ENCODE data around the gene UBE4A. TPM values are rescaled to one million over a fixed set of nuclear protein-coding genes. Genes with fewer than 3 reads are reported as not detected.
A peak's percentile ranks its signal among the peaks of the same experiment; 100 is the strongest.

The UBE4A gene
- total and polyA plus RNA-seq, 9 of the 15 experiments (the other 6 are each of a cell fraction or from before 2014, with no cell fraction given), result 13.5 to 45.2 (median 26.8) TPM

DNA sequence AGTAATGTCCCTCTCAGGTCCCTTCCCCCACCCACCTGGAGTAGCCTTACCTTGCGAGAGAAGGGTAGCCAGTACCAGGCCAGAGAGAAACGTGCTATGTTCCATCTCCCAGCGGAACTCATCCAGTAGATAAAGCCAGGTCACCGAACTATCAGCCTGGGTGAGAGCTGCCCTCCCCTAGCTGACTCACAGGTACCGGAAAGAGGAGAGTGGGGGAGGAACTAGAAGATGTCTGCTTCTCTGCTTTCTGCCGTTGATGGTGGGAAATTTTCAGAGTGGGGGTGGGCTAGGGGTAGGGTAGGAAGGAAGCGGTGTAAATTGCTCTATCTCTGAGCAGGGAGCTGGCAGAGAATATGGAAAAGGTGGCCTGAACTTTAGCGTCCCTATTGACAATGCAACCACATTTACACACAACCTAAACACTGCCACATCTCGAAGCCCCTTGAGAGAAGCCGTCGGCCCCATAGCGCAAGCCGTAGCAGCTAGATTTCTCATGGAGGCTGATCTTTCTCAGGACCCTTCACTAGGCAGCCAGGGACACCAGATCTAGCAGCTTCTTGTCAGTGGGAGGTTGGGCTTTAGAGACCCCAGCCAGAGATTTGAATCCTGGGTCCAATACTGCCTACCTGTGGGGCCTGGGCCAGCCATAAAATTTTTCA, 16.8 kb upstream of the UBE4A start, which contains the start of gene CD3D (continued):
- TF ChIP-seq XRCC5 (IDR thresholded peaks at IDR 0.05; ENCODE audit: low read depth, low read length), result no peak
- TF ChIP-seq ZNF79 (CRISPR knock-in tag; IDR thresholded peaks at IDR 0.05; ENCODE audit: low read depth), result no peak
- TF ChIP-seq ZNF57 (CRISPR knock-in tag; IDR thresholded peaks at IDR 0.05), result no peak
- TF ChIP-seq MAFK (IDR thresholded peaks at IDR 0.05; ENCODE audit: low read length), result peak; percentile 21; the same call in 1 of the 2 replicates
- TF ChIP-seq SMAD1 (IDR thresholded peaks at IDR 0.05; ENCODE audit: low read depth, low read length, partially characterized antibody), result no peak
- no peak for TF ChIP-seq GATAD2B (IDR thresholded peaks at IDR 0.05; ENCODE audit: borderline replicate concordance)
- TF ChIP-seq, protein P1, sequence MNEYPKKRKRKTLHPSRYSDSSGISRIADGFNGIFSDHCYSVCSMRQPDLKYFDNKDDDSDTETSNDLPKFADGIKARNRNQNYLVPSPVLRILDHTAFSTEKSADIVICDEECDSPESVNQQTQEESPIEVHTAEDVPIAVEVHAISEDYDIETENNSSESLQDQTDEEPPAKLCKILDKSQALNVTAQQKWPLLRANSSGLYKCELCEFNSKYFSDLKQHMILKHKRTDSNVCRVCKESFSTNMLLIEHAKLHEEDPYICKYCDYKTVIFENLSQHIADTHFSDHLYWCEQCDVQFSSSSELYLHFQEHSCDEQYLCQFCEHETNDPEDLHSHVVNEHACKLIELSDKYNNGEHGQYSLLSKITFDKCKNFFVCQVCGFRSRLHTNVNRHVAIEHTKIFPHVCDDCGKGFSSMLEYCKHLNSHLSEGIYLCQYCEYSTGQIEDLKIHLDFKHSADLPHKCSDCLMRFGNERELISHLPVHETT (CRISPR knock-in tag; conservative IDR thresholded peaks at IDR 0.05 in 1 of 2, IDR thresholded peaks at IDR 0.05 in 1 of 2), result 0 out of 4 replicates have a peak, but pooled peaks of 1 of the 2 experiments have one; percentile 38
- TF ChIP-seq L3MBTL2 (IDR thresholded peaks at IDR 0.05), result peak; percentile 46; the same call in 1 of the 2 replicates
- 0 out of 2 replicates have a peak, but pooled peaks have one; percentile 48 for TF ChIP-seq SPI1 (IDR thresholded peaks at IDR 0.05; ENCODE audit: borderline replicate concordance, low read depth, low read length)
- no peak for TF ChIP-seq CAMTA2 (CRISPR knock-in tag; conservative IDR thresholded peaks at IDR 0.05)
- TF ChIP-seq, protein P2, sequence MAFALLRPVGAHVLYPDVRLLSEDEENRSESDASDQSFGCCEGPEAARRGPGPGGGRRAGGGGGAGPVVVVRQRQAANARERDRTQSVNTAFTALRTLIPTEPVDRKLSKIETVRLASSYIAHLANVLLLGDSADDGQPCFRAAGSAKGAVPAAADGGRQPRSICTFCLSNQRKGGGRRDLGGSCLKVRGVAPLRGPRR (CRISPR knock-in tag; IDR thresholded peaks at IDR 0.05), result no peak
- TF ChIP-seq, protein P3, sequence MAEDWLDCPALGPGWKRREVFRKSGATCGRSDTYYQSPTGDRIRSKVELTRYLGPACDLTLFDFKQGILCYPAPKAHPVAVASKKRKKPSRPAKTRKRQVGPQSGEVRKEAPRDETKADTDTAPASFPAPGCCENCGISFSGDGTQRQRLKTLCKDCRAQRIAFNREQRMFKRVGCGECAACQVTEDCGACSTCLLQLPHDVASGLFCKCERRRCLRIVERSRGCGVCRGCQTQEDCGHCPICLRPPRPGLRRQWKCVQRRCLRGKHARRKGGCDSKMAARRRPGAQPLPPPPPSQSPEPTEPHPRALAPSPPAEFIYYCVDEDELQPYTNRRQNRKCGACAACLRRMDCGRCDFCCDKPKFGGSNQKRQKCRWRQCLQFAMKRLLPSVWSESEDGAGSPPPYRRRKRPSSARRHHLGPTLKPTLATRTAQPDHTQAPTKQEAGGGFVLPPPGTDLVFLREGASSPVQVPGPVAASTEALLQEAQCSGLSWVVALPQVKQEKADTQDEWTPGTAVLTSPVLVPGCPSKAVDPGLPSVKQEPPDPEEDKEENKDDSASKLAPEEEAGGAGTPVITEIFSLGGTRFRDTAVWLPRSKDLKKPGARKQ (CRISPR knock-in tag; IDR thresholded peaks at IDR 0.05), result no peak
- peak; percentile 88 for TF ChIP-seq CTBP1 (IDR thresholded peaks at IDR 0.05; ENCODE audit: borderline replicate concordance)
- peak in 1 of 2 experiments; percentile 89; a peak in 2 of 4 replicates for TF ChIP-seq RCOR1 (IDR thresholded peaks at IDR 0.05; ENCODE audit: borderline replicate concordance in 1 of 2, low read depth in 2 of 2, low read length in 2 of 2)
- TF ChIP-seq, protein P4, sequence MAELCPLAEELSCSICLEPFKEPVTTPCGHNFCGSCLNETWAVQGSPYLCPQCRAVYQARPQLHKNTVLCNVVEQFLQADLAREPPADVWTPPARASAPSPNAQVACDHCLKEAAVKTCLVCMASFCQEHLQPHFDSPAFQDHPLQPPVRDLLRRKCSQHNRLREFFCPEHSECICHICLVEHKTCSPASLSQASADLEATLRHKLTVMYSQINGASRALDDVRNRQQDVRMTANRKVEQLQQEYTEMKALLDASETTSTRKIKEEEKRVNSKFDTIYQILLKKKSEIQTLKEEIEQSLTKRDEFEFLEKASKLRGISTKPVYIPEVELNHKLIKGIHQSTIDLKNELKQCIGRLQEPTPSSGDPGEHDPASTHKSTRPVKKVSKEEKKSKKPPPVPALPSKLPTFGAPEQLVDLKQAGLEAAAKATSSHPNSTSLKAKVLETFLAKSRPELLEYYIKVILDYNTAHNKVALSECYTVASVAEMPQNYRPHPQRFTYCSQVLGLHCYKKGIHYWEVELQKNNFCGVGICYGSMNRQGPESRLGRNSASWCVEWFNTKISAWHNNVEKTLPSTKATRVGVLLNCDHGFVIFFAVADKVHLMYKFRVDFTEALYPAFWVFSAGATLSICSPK (IDR thresholded peaks at IDR 0.05; ENCODE audit: borderline replicate concordance), result no peak
- TF ChIP-seq, protein P5, sequence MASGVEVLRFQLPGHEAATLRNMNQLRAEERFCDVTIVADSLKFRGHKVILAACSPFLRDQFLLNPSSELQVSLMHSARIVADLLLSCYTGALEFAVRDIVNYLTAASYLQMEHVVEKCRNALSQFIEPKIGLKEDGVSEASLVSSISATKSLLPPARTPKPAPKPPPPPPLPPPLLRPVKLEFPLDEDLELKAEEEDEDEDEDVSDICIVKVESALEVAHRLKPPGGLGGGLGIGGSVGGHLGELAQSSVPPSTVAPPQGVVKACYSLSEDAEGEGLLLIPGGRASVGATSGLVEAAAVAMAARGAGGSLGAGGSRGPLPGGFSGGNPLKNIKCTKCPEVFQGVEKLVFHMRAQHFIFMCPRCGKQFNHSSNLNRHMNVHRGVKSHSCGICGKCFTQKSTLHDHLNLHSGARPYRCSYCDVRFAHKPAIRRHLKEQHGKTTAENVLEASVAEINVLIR (CRISPR knock-in tag; IDR thresholded peaks at IDR 0.05), result no peak
- TF ChIP-seq EP300 (IDR thresholded peaks at IDR 0.05; ENCODE audit: low read length), result peak; percentile 66
- no peak for TF ChIP-seq PPARD (CRISPR knock-in tag; IDR thresholded peaks at IDR 0.05)
- TF ChIP-seq, protein P6, sequence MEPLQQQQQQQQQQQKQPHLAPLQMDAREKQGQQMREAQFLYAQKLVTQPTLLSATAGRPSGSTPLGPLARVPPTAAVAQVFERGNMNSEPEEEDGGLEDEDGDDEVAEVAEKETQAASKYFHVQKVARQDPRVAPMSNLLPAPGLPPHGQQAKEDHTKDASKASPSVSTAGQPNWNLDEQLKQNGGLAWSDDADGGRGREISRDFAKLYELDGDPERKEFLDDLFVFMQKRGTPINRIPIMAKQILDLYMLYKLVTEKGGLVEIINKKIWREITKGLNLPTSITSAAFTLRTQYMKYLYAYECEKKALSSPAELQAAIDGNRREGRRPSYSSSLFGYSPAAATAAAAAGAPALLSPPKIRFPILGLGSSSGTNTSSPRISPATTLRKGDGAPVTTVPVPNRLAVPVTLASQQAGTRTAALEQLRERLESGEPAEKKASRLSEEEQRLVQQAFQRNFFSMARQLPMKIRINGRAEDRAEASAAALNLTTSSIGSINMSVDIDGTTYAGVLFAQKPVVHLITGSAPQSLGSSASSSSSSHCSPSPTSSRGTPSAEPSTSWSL (CRISPR knock-in tag; IDR thresholded peaks at IDR 0.05; ENCODE audit: borderline replicate concordance), result no peak
- TF ChIP-seq ZNF445 (CRISPR knock-in tag; IDR thresholded peaks at IDR 0.05; ENCODE audit: low read depth), result no peak

All from K562 (cell line).